ENCODE results near the gene ZNF683. TPM values are rescaled to one million over a fixed set of nuclear protein-coding genes. Genes with fewer than 3 reads are reported as not detected.
"Not testable (repeated sequence)": the region's sequence is repeated elsewhere in the genome, so short reads cannot be mapped to it uniquely, and the experiment has no call there.

ZNF683 gene
- total RNA-seq, 1 donor from 2014 or later, result not detected

DNA sequence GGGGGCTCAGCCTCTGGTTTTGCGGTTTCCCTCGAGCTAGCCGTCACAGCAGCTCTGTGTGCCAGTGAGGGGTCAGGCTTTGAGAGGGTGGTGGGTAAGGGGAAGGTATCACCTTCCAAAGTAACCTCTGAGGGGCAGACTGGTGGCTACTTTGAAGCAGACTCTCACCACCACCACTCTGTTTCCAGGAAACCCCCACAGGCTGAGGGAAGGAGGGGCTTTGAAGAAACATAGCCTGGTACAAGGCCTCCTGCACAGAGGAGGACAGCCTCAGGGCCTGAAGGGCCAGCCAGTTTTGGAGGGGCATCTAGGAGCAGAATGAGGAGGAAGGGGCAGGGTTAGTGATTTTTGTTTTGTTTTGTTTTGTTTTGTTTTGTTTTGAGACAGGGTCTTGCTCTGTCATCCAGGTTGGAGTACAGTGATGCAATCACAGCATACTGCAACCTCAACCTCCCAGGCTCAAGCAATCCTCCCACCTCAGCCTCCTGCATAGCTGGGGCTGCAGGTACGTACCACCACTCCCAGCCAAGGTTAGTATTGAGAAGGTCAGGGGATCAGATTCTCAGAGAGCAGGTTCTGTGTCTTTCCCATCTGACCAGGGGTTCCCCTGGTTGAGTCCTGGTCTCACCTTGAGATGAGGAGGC lies 17.2 kb upstream of the ZNF683 start:
- Histone ChIP-seq H3K27me3 (no peaks in the 10 kb centered on the region), H3K4me1 (no peaks in the 10 kb centered on the region), H3K4me3 (no peak overlapping the region), H3K9me3 (no peaks in the 10 kb centered on the region), H3K36me3 (no peaks in the 10 kb centered on the region), H3K27ac (no peak overlapping the region)
- DNase-seq (ENCODE audit: low spot score in 2 of 2), result no peak
- intact Hi-C loops (cut with DNase I), result no loop called here
- TF ChIP-seq, protein P1, sequence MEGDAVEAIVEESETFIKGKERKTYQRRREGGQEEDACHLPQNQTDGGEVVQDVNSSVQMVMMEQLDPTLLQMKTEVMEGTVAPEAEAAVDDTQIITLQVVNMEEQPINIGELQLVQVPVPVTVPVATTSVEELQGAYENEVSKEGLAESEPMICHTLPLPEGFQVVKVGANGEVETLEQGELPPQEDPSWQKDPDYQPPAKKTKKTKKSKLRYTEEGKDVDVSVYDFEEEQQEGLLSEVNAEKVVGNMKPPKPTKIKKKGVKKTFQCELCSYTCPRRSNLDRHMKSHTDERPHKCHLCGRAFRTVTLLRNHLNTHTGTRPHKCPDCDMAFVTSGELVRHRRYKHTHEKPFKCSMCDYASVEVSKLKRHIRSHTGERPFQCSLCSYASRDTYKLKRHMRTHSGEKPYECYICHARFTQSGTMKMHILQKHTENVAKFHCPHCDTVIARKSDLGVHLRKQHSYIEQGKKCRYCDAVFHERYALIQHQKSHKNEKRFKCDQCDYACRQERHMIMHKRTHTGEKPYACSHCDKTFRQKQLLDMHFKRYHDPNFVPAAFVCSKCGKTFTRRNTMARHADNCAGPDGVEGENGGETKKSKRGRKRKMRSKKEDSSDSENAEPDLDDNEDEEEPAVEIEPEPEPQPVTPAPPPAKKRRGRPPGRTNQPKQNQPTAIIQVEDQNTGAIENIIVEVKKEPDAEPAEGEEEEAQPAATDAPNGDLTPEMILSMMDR (IDR thresholded peaks at IDR 0.05), result no peak

GRCh38 chr1:26388791-26389445 lies 16.4 kb upstream of the ZNF683 start:
- H3K27ac ChIP-seq, result no peak overlapping the region
- DNase-seq (ENCODE audit: low spot score in 2 of 2), result no peak
- no peaks in the 10 kb centered on the region for H3K9me3 ChIP-seq
- H3K4me1 ChIP-seq, result no peaks in the 10 kb centered on the region
- no peak overlapping the region for H3K4me3 ChIP-seq
- TF ChIP-seq, protein P1 (IDR thresholded peaks at IDR 0.05), result no peak
- H3K27me3 ChIP-seq, result no peaks in the 10 kb centered on the region
- H3K36me3 ChIP-seq, result no peaks in the 10 kb centered on the region
- intact Hi-C loops (cut with DNase I), result no loop called here

- Histone ChIP-seq H3K36me3 (no peaks in the 10 kb centered on the region), H3K4me1 (no peaks in the 10 kb centered on the region), H3K4me3 (no peak overlapping the region), H3K9me3 (no peaks in the 10 kb centered on the region), H3K27me3 (no peaks in the 10 kb centered on the region), H3K27ac (no peak overlapping the region)
- intact Hi-C loops (cut with DNase I), result no loop called here
- no peak for DNase-seq (ENCODE audit: low spot score in 2 of 2)
- TF ChIP-seq, protein P1 (IDR thresholded peaks at IDR 0.05), result no peak
These were observed 14.9 kb upstream of the ZNF683 start for GRCh38 chr1:26387447-26387846.

GRCh38 chr1:26385063-26385462 lies 12.5 kb upstream of the ZNF683 start:
- DNase-seq (ENCODE audit: low spot score in 2 of 2); H3K27me3 ChIP-seq; H3K36me3 ChIP-seq; H3K9me3 ChIP-seq; H3K4me3 ChIP-seq; intact Hi-C loops (cut with DNase I); H3K4me1 ChIP-seq; H3K27ac ChIP-seq: not testable (repeated sequence)

DNA sequence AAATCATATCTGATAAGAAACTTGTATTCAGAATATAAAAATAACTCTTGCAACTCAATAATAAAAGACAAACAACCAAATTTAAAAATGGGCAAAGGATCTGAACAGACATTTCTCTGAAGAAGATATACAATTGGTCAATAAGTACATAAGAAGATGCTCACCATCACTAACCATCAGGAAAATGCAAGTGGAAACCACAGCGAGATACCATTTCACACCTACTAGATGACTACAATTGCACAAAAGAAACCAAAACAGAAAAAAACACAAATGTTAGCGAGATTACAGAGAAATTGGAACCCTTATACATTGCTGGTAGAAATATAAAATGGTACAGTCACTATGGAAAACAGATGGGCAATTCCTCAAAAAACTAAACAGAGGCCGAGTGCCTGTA lies 11.5 kb upstream of the ZNF683 start:
- intact Hi-C loops (cut with DNase I), result no loop called here
- no peak for DNase-seq (ENCODE audit: low spot score in 2 of 2)
- Histone ChIP-seq H3K4me1 (no peaks in the 10 kb centered on the region), H3K36me3 (no peaks in the 10 kb centered on the region), H3K9me3 (no peaks in the 10 kb centered on the region), H3K27me3 (no peaks in the 10 kb centered on the region), H3K27ac (no peak overlapping the region), H3K4me3 (no peak overlapping the region)
- TF ChIP-seq, protein P1 (IDR thresholded peaks at IDR 0.05), result no peak

DNA sequence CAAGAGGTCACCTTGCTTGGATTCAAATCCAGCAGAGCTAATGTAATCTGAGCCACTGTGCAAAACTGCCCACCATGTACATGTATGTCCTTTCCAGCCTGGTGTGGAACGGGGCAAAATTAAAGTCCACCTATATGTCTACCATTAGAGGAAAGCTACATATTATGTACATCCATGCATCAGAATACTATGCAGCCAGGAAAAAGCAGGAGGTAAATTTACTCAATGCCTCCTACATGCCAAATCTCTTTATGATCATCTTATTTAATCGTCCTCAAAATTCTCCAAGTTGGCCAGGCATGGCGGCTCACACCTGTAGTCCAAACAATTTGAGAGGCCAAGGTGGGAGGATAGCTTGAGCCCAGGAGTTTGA lies 6.3 kb upstream of the ZNF683 start:
- H3K4me1 ChIP-seq, result no peaks in the 10 kb centered on the region
- no peak overlapping the region for H3K4me3 ChIP-seq
- no peaks in the 10 kb centered on the region for H3K27me3 ChIP-seq
- TF ChIP-seq, protein P1 (IDR thresholded peaks at IDR 0.05), result no peak
- no peak for DNase-seq (ENCODE audit: low spot score in 2 of 2)
- intact Hi-C loops (cut with DNase I), result no loop called here
- H3K36me3 ChIP-seq, result no peaks in the 10 kb centered on the region
- no peak overlapping the region for H3K27ac ChIP-seq
- H3K9me3 ChIP-seq, result no peaks in the 10 kb centered on the region

Data from ascending aorta (tissue), 2 donors.